ENCODE measurements around the gene TRIM7.
"Not testable (repeated sequence)": the region's sequence is repeated elsewhere in the genome, so short reads cannot be mapped to it uniquely, and the experiment has no call there.

TRIM7 gene

GRCh38 chr5:181192337-181193046 lies 12.5 kb downstream of the TRIM7 start:
- DNase-seq (ENCODE audit: low read depth), result no peak

GRCh38 chr5:181191526-181192336 lies 13.3 kb downstream of the TRIM7 start:
- DNase-seq (ENCODE audit: low read depth), result peak; percentile 94

- no peak for DNase-seq (ENCODE audit: low read depth)
Observed at GRCh38 chr5:181190711-181191525, 14.1 kb downstream of the TRIM7 start.

GRCh38 chr5:181189962-181190710 lies 14.9 kb downstream of the TRIM7 start:
- DNase-seq (ENCODE audit: low read depth), result no peak

GRCh38 chr5:181189363-181189961 lies 15.5 kb downstream of the TRIM7 start:
- no peak for DNase-seq (ENCODE audit: low read depth)

GRCh38 chr5:181188700-181189362 lies 16.2 kb downstream of the TRIM7 start:
- peak; percentile 49 for DNase-seq (ENCODE audit: low read depth)

GRCh38 chr5:181187500-181188213 lies 17.3 kb downstream of the TRIM7 start:
- DNase-seq (ENCODE audit: low read depth), result no peak

DNA sequence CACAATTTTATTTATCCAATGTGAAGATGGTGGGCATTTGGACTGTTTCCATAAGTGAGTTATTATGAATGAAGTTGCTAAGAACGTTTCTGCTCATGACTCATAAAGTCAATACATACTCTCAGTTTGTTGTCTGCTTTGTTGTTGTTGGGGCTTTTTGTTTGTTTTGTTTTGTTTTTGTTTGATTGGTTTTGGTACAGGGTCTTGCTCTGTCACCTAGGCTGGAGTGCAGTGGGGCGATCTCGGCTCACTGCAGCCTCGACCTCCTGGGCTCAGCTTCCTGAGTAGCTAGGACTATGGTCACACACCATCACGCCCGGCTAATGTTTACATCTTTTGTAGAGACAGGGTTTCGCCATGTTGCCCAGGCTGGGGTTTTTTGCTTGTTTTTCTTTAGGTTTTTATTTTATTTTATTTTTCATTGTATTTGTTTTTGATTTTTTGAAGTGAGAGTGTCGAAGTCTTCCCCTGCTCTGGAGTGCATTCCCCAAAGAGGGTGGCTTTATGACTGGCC lies 18.0 kb downstream of the TRIM7 start:
- no peak for DNase-seq (ENCODE audit: low read depth)

GRCh38 chr5:181186022-181186421 lies 19.0 kb downstream of the TRIM7 start:
- DNase-seq (ENCODE audit: low read depth), result no peak

GRCh38 chr5:181185560-181185959 lies 19.4 kb downstream of the TRIM7 start:
- no peak for DNase-seq (ENCODE audit: low read depth)

DNA sequence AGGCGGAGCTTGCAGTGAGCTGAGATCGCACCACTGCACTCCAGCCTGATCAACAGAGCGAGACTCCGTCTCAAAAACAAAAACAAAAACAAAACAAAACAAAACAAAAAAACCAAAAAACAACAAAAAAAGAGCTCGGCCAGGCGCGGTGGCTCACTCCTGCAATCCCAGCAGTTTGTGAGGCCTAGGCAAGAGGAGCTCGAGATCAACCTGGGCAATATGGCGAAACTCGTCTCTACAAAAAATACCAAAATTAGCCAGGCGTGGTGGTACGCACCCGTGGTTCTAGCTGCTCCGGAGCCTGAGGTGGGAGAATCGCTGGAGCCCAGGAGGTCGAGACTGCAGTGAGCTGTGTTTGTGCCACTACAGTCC lies 20.2 kb downstream of the TRIM7 start:
- DNase-seq (ENCODE audit: low read depth), result no peak

GRCh38 chr5:181182651-181183050 lies 22.3 kb downstream of the TRIM7 start:
- DNase-seq (ENCODE audit: low read depth), result no peak

DNA sequence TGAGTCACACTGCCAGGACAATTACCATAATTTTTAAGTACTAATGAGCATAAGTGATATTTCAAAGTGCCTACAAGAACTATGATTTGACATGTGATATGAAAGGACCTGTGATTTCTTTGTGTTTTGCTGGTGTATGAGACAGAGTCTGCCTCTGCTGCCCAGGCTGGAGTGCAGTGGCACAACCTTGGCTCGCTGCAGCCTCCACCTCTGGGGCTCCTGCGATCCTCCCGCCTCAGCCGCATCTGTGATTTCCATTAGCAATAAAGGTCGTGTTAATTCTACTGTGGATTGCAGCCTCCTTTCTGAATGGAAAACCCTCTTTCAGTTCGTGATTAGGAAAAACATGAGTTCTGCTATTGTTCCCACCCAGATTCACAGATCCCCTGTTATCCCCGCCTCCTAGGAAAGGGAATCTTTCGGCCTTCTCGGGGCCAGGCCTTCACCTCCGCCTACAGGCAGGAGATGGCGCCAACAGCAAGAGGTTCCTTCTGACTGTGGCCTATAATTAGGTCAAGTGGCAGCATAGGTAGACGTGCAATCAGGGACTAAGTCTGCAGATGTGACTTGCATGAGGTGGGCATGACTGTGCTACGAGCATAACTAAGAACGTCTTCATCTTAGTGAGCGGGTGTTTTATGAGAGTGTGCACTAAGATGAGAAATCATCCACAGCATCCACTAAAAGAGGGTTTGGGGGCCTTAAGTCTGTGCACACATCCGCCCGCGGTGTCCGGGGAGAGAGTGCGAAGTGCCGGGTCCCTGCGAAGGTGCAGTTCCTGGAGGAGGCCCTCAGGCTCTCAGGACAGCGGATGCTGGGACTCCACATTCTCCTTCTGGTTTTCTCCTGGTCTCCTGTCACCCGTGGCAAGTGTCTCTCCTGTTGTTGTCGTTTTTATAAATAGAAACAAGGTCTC lies 23.1 kb downstream of the TRIM7 start:
- peak; percentile 51 for DNase-seq (ENCODE audit: low read depth)

- DNase-seq (ENCODE audit: low read depth), result not testable (repeated sequence)
Observed at GRCh38 chr5:181177559-181177958, 27.4 kb downstream of the TRIM7 start.

DNA sequence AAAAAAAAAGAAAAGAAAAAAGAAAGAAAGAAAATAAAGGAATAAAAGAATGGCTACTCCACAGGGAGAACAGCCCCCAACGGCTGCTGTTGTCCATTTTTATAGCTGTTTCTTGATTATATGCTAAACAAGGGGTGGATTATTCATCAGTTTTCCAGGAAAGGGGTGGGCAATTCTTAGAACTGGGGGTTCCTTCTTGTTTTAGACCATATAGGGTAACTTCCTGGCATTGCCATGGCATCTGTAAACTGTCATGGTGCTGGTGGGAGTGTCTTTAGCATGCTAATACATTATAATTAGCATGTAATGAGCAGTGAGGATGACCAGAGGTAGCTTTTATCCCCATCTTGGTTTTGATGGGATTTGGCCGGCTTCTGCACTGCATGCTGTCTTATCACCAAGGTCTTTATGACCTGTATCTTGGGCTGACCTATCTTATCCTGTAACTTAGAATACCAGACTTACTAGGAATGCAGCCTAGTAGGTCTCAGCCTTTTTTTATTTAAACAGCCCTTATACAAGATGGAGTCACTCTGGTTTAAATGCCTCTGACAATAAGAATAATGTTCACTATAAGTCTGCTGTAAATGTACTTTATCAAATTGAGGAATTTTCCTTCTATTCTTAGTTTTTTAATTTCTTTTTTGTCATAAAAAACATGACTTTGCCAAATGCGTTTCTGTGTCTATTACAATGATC lies 28.6 kb downstream of the TRIM7 start:
- no peak for DNase-seq (ENCODE audit: low read depth)

- no peak for DNase-seq (ENCODE audit: low read depth)
Observed at GRCh38 chr5:181173420-181174342, 31.3 kb downstream of the TRIM7 start.

- peak; percentile 61 for DNase-seq (ENCODE audit: low read depth)
Observed at GRCh38 chr5:181173027-181173419, 32.0 kb downstream of the TRIM7 start.

Measured in activated T-helper 1 cell treated with Interleukin-2 at 50 U/mL for 16 hours (primary cell).